GM12873 (cell line): ENCODE data around the gene MAP3K7CL.

ENCODE experiments used
- TF ChIP-seq, protein P1 (sequence below): IDR thresholded peaks from 2 replicates; pipeline ENCODE4 v1.5.1; 2012; ENCODE audit warnings: low read depth, mild to moderate bottlenecking, moderate library complexity, low read length, control low read depth; ENCODE audit not compliant: insufficient read depth; ENCODE audit errors: missing control alignments

MAP3K7CL gene

DNA sequence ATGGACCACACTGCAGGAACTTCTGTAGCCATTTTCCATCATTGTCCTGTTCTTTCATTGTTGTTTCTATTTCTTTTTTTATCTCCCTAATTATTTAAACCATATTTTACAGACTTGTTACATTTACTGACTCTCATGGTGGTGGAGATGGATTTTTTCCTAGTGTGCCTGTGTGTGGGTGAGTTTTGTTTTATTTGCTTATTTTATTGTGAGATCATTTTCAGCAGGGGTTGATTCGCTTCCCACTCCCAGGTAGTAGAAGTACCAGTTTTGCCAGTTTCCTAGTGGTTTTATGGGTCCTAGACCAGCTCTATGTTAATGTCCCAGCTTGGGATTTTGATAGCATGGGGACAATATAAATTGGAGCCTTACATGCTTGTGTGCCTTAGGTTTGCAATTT is 88.3 kb downstream of the MAP3K7CL start:
- TF ChIP-seq, protein P1, sequence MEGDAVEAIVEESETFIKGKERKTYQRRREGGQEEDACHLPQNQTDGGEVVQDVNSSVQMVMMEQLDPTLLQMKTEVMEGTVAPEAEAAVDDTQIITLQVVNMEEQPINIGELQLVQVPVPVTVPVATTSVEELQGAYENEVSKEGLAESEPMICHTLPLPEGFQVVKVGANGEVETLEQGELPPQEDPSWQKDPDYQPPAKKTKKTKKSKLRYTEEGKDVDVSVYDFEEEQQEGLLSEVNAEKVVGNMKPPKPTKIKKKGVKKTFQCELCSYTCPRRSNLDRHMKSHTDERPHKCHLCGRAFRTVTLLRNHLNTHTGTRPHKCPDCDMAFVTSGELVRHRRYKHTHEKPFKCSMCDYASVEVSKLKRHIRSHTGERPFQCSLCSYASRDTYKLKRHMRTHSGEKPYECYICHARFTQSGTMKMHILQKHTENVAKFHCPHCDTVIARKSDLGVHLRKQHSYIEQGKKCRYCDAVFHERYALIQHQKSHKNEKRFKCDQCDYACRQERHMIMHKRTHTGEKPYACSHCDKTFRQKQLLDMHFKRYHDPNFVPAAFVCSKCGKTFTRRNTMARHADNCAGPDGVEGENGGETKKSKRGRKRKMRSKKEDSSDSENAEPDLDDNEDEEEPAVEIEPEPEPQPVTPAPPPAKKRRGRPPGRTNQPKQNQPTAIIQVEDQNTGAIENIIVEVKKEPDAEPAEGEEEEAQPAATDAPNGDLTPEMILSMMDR = no peak

DNA sequence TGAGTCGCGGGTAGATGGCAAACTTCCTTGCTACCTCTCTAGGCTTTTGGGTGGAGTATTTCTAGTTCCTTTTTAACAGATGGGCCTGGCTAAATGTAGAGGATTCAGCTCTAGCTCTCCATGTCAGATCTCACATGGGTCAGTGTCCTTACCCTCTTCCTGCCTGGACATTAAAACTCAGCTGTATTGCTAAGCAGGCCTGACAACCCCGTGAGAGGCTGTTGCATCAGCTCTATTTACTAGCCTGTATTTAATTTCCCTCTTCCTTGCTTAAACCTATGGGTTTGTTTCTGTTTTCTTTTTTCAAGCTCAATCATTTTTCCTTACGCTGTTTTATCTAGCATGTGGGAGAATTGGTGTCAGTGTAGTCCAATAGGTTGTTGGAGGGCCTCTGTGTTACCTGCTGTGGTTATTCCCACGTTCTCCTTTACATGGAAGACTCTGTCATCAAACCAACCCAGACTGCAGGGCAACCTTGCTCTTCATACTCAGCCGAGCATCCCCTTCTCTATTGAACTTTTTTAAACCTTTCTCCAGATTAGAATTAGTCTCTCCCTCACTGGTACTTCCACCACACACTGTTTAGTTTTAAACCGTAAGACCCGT is 88.8 kb downstream of the MAP3K7CL start:
- TF ChIP-seq, protein P1 = no peak

DNA sequence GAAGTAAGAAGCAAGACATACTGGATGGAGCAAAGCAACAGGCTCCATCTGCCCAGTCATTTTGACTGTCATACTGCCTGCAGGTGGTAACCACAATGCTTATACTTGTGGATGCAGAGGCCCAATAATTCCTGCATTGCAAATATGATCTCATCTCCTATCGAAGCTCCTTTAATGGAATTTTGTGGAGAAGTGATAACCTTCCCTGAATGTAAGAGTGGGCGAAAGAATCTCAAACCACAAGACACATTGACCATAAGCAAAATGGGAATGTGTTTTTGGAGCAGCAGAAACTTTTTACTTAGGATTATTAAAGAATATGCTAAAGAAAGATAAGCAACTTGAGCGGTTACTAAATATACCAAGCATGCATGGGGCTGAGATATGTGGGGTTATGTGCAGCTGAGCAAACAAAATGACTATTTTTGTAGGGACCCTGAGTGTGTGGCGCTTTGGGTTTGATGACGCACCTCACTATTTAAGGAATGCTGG is 90.9 kb downstream of the MAP3K7CL start:
- TF ChIP-seq, protein P1 = no peak

DNA sequence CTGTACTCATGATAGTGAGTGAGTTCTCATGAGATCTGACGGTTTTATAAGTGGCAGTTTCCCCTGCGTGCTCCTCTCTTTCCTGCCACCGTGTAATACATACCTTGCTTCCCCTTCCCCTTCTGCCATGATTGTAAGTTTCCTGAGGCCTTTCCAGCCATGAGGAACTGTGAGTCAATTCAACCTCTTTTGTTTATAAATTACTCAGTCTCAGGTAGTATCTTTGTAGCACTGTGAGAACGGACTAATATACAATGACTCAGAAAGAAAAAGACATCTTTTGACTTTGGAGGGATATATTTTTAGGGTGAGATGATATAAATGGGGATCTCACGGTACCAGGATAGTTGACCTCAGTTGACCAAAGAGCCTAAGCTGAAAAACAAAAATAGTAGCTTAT is 93.6 kb downstream of the MAP3K7CL start:
- TF ChIP-seq, protein P1 = no peak
